H1 (cell line): ENCODE measurements around the gene AGFG1. TPM values are rescaled to one million over a fixed set of nuclear protein-coding genes. Genes with fewer than 3 reads are reported as not detected.

ENCODE experiments used
- CTBP2 ChIP-seq: IDR thresholded peaks from 2 replicates; pipeline ENCODE4 v1.7.0; 2011; ENCODE audit warnings: borderline replicate concordance, mild to moderate bottlenecking, moderate library complexity, mixed read lengths, low read length; ENCODE audit not compliant: insufficient read depth, insufficient read length
- FOSL1 ChIP-seq: IDR thresholded peaks from 2 replicates; pipeline ENCODE4 v1.6.1; 2011; ENCODE audit warnings: mild to moderate bottlenecking, low read depth, low read length, moderate library complexity; ENCODE audit not compliant: insufficient read depth
- GTF2F1 ChIP-seq: IDR thresholded peaks from 2 replicates; pipeline ENCODE4 v1.6.1; 2012; ENCODE audit warnings: low read depth, low read length, improper control_type of control experiment, borderline replicate concordance
- KDM1A ChIP-seq: fragments of 200-600, 300-600 bp; sonication (generic); IDR thresholded peaks from 2 replicates; pipeline ENCODE4 v1.7.1; 2016; ENCODE audit warnings: mild to moderate bottlenecking, low read length, borderline replicate concordance
- MAFK ChIP-seq: IDR thresholded peaks from 2 replicates; pipeline ENCODE4 v1.6.1; 2012; ENCODE audit warnings: low read depth, mild to moderate bottlenecking, improper control_type of control experiment, low read length
- MAX ChIP-seq: IDR thresholded peaks from 2 replicates; pipeline ENCODE4 v1.6.1; 2012; ENCODE audit warnings: inconsistent platforms
- NANOG ChIP-seq: IDR thresholded peaks from 2 replicates; pipeline ENCODE4 v1.6.1; 2011; ENCODE audit warnings: low read length, low read depth, mild to moderate bottlenecking, inconsistent platforms; ENCODE audit not compliant: insufficient read depth, poor library complexity, severe bottlenecking
- PHF8 ChIP-seq: fragments of 200-600 bp; sonication (generic); conservative IDR thresholded peaks from 2 replicates; pipeline ENCODE4 v1.7.1; 2012; ENCODE audit warnings: low read depth, mild to moderate bottlenecking, inconsistent platforms, low read length, moderate library complexity
- RBBP5 ChIP-seq: IDR thresholded peaks from 2 replicates; pipeline ENCODE4 v1.7.1; 2012; ENCODE audit warnings: low read depth, mild to moderate bottlenecking, inconsistent platforms, low read length, moderate library complexity, borderline replicate concordance
- RXRA ChIP-seq: IDR thresholded peaks from 2 replicates; pipeline ENCODE4 v1.6.1; 2011; ENCODE audit warnings: low read depth, mild to moderate bottlenecking, low read length, moderate library complexity; ENCODE audit not compliant: insufficient read depth
- SP1 ChIP-seq: IDR thresholded peaks from 2 replicates; pipeline ENCODE4 v1.6.1; 2011; ENCODE audit warnings: low read depth, low read length
- SUZ12 ChIP-seq: fragments of 200-600 bp; sonication (generic); IDR thresholded peaks from 2 replicates; pipeline ENCODE4 v1.6.1; 2012; ENCODE audit warnings: mild to moderate bottlenecking, inconsistent platforms, low read length, moderate library complexity, mixed read lengths
- TBP ChIP-seq: IDR thresholded peaks from 2 replicates; pipeline ENCODE4 v1.6.1; 2011; ENCODE audit warnings: low read depth, low read length, improper control_type of control experiment
- USF2 ChIP-seq: IDR thresholded peaks from 2 replicates; pipeline ENCODE4 v1.6.1; 2011; ENCODE audit warnings: low read length, improper control_type of control experiment
- ZNF274 ChIP-seq: IDR thresholded peaks from 2 replicates; pipeline ENCODE4 v1.7.0; 2012; ENCODE audit warnings: low read length, borderline replicate concordance; ENCODE audit errors: extremely low read depth
- polyA plus RNA-seq, 7 experiments: library from polyadenylated mRNA; depleted of rRNA in 3 of 7; stranded (reverse) in 5 of 7; unstranded in 2 of 7; fragments of >200 nt in 5 of 7; fragments of 200-250 nt in 2 of 7; gene quantifications; 1 replicate in 5 of 7; 2 replicates in 1 of 7; 4 replicates in 1 of 7; pipeline versions ENCODE4 v1.2.1 to v1.2.3, GENCODE V29; 2011 to 2013; ENCODE audit warnings: missing spikeins in 2 of 7, mixed read lengths in 2 of 7
- total RNA-seq: library from RNA; stranded (reverse); fragmentation: NEBNext Ultra II Directional; extraction: Animal tissue kit (Norgen Biotek cat#: 25700); gene quantifications from 2 replicates; pipeline ENCODE4 v1.2.1, GENCODE V29; 2021

The AGFG1 gene
- total and polyA plus RNA-seq, 2 of the 8 experiments (the other 6 are each of a cell fraction or from before 2014, with no cell fraction given): 102 to 147 TPM

GRCh38 chr2:227471924-227472264 lies at the start of gene AGFG1 (continued):
- no peak for TF ChIP-seq KDM1A
- TF ChIP-seq TBP: peak; percentile 89
- TF ChIP-seq USF2: no peak
- no peak for TF ChIP-seq CTBP2
- TF ChIP-seq RBBP5: no peak
- no peak; the same call in 1 of the 2 replicates for TF ChIP-seq MAX
- peak; percentile 42; the same call in 1 of the 2 replicates for TF ChIP-seq GTF2F1
- no peak for TF ChIP-seq RXRA
- TF ChIP-seq FOSL1: no peak
- no peak for TF ChIP-seq SUZ12
- no peak for TF ChIP-seq SP1
- TF ChIP-seq NANOG: no peak
- no peak; the same call in 1 of the 2 replicates for TF ChIP-seq MAFK
- TF ChIP-seq ZNF274: no peak
- peak; percentile 44; the same call in 1 of the 2 replicates for TF ChIP-seq PHF8
